Heart left ventricle (tissue), 13 donors: ENCODE results near the gene TYSND1.

Experiments
- CTCF ChIP-seq, 12 donors: fragments of 200-600 bp; sonication (generic) in 4 of 12; IDR thresholded peaks; one replicate each; pipeline versions ENCODE4 v1.5.0 to v1.8.0; 2018 to 2022; ENCODE audit warnings: antibody characterized with exemption in 12 of 12, mild to moderate bottlenecking in 5 of 12
- POLR2A ChIP-seq, 2 donors: fragments of 450-650 bp; IDR thresholded peaks; one replicate each; pipeline ENCODE4 v1.6.1; 2017; ENCODE audit warnings: antibody characterized with exemption in 2 of 2, mild to moderate bottlenecking in 2 of 2, moderate library complexity in 2 of 2
- donor health status: ischemic (EF 13 %, LVEDD 7.1; RV severe dilation, severe dysfunction).
- donor health status: DM: no; HTN: yes; CAD: no.
- donor health status: DM: no; HTN: no; CAD: no.
- donor health status: ischemic (EF 25% LVEDD 6.9; RV normal size, moderate dysfunction).
- donor health status: ischemic (EF 25% LVEDD 5.7; RV mildly dilated, moderate dysfunction).
- donor health status: ischemic (EF 35%, LVEDD 5.7; RV mildly dilated, moderate dysfunction).
- donor health status: nonischemic (EF 11% LVEDD 7.7; RV severe dilation, severe dysfunction).
- donor health status: DM: yes; HTN: yes; CAD: no.
- donor health status: PGD.
- donor health status: ischemic (EF 29% LVEDD 5.4; RV normal size, mild dysfunction).
- donor health status: nonischemic (EF 23%, LVEDD 6.1; RV moderate dilation, normal function).

- TF ChIP-seq CTCF (IDR thresholded peaks at IDR 0.05) (no peak), POLR2A (IDR thresholded peaks at IDR 0.05) (no peak)
These were observed 22.1 kb downstream of the TYSND1 start for GRCh38 chr10:70124415-70124814.
